Measurements from ENCODE around the gene SNX25. TPM values are rescaled to one million over a fixed set of nuclear protein-coding genes. Genes with fewer than 3 reads are reported as not detected.

The SNX25 gene
- total and polyA plus RNA-seq, 2 of the 13 experiments (the other 11 are each of a cell fraction or from before 2014, with no cell fraction given), result 23.4 to 23.5 TPM

GRCh38 chr4:185395956-185396723, 186.7 kb downstream of the SNX25 start (continued):
- peak; percentile 73; the same call in 1 of the 2 replicates for TF ChIP-seq ARID5B (CRISPR knock-in tag; IDR thresholded peaks at IDR 0.05)
- peak; percentile 63 for TF ChIP-seq DBP (CRISPR knock-in tag; IDR thresholded peaks at IDR 0.05; ENCODE audit: not compliant biosample characterization)
- TF ChIP-seq IKZF1 (IDR thresholded peaks at IDR 0.05), result no peak
- TF ChIP-seq SMAD9 (CRISPR knock-in tag; IDR thresholded peaks at IDR 0.05), result peak; percentile 81; the same call in 1 of the 2 replicates
- TF ChIP-seq FOXM1 (CRISPR knock-in tag; IDR thresholded peaks at IDR 0.05), result no peak
- TF ChIP-seq SMYD3 (CRISPR knock-in tag; IDR thresholded peaks at IDR 0.05), result peak; percentile 92
- TF ChIP-seq HDAC2 (CRISPR knock-in tag; IDR thresholded peaks at IDR 0.05), result peak; percentile 85
- peak; percentile 99 for TF ChIP-seq ZNF878 (CRISPR knock-in tag; IDR thresholded peaks at IDR 0.05)
- TF ChIP-seq SALL2 (CRISPR knock-in tag; IDR thresholded peaks at IDR 0.05), result no peak; the same call in none of the 2 replicates
- peak; percentile 85 for TF ChIP-seq ZNF318 (CRISPR knock-in tag; IDR thresholded peaks at IDR 0.05)
- peak; percentile 27; the same call in 1 of the 2 replicates for TF ChIP-seq ZNF784 (CRISPR knock-in tag; IDR thresholded peaks at IDR 0.05; ENCODE audit: borderline replicate concordance)
- no peak; the same call in 1 of the 2 replicates for TF ChIP-seq MYPOP (CRISPR knock-in tag; IDR thresholded peaks at IDR 0.05)
- peak; percentile 91 for TF ChIP-seq NCOA1 (CRISPR knock-in tag; IDR thresholded peaks at IDR 0.05)
